ENCODE data around the gene PPIG. TPM values are rescaled to one million over a fixed set of nuclear protein-coding genes. Genes with fewer than 3 reads are reported as not detected.

PPIG gene
- total RNA-seq, 4 donors from 2014 or later: 19.6 to 51.2 (median 28.8) TPM

GRCh38 chr2:169659320-169659719 is 75.2 kb downstream of the PPIG start:
- H3K27me3 ChIP-seq: no peaks in the 10 kb centered on the region
- TF ChIP-seq POLR2A (IDR thresholded peaks at IDR 0.05) (no peak), CTCF (IDR thresholded peaks at IDR 0.05) (no peak)
- H3K4me1 ChIP-seq: no peaks in the 10 kb centered on the region
- H3K9me3 ChIP-seq: no peaks in the 10 kb centered on the region
- no peak overlapping the region for H3K27ac ChIP-seq
- no peaks in the 10 kb centered on the region for H3K36me3 ChIP-seq
- no peak for DNase-seq
- no peak overlapping the region for H3K4me3 ChIP-seq

GRCh38 chr2:169661265-169661664 is 77.1 kb downstream of the PPIG start:
- Histone ChIP-seq H3K4me1 (no peaks in the 10 kb centered on the region), H3K27ac (no peak overlapping the region), H3K27me3 (no peaks in the 10 kb centered on the region), H3K36me3 (no peaks in the 10 kb centered on the region), H3K9me3 (no peaks in the 10 kb centered on the region), H3K4me3 (no peak overlapping the region)
- TF ChIP-seq CTCF (IDR thresholded peaks at IDR 0.05) (no peak), POLR2A (IDR thresholded peaks at IDR 0.05) (no peak)
- no peak for DNase-seq

- H3K27ac ChIP-seq: no peak overlapping the region
- H3K36me3 ChIP-seq: no peaks in the 10 kb centered on the region
- H3K4me3 ChIP-seq: no peak overlapping the region
- DNase-seq: no peak
- H3K27me3 ChIP-seq: no peaks in the 10 kb centered on the region
- no peak for TF ChIP-seq CTCF (IDR thresholded peaks at IDR 0.05)
- no peak for TF ChIP-seq POLR2A (IDR thresholded peaks at IDR 0.05)
- no peaks in the 10 kb centered on the region for H3K4me1 ChIP-seq
- H3K9me3 ChIP-seq: no peaks in the 10 kb centered on the region
Observed at GRCh38 chr2:169662744-169663143, 78.6 kb downstream of the PPIG start.

- no peaks in the 10 kb centered on the region for H3K9me3 ChIP-seq
- DNase-seq: no peak
- TF ChIP-seq POLR2A (IDR thresholded peaks at IDR 0.05): no peak
- no peak for TF ChIP-seq CTCF (IDR thresholded peaks at IDR 0.05)
- H3K27me3 ChIP-seq: no peaks in the 10 kb centered on the region
- H3K36me3 ChIP-seq: no peaks in the 10 kb centered on the region
- H3K27ac ChIP-seq: no peak overlapping the region
- no peaks in the 10 kb centered on the region for H3K4me1 ChIP-seq
- no peak overlapping the region for H3K4me3 ChIP-seq
Observed at GRCh38 chr2:169663247-169663646, 79.1 kb downstream of the PPIG start.

- Histone ChIP-seq H3K4me1 (no peaks in the 10 kb centered on the region), H3K9me3 (no peaks in the 10 kb centered on the region), H3K27ac (no peak overlapping the region), H3K36me3 (no peaks in the 10 kb centered on the region), H3K4me3 (no peak overlapping the region), H3K27me3 (no peaks in the 10 kb centered on the region)
- TF ChIP-seq POLR2A (IDR thresholded peaks at IDR 0.05) (no peak), CTCF (IDR thresholded peaks at IDR 0.05) (no peak)
- DNase-seq: no peak
Observed at GRCh38 chr2:169664600-169664977, 80.4 kb downstream of the PPIG start.

Data from Peyer's patch (tissue), 4 donors.